ENCODE measurements around the gene CEP295NL.
"Not testable (repeated sequence)": the region's sequence is repeated elsewhere in the genome, so short reads cannot be mapped to it uniquely, and the experiment has no call there.

The CEP295NL gene

GRCh38 chr17:78901806-78902205 lies 1.2 kb downstream of the CEP295NL start:
- no peak for FAIRE-seq

- no peak for FAIRE-seq
Measured at GRCh38 chr17:78900816-78901215, 2.2 kb downstream of the CEP295NL start.

GRCh38 chr17:78899361-78900260 lies 3.4 kb downstream of the CEP295NL start:
- no peak for FAIRE-seq

- no peak for FAIRE-seq
Measured at GRCh38 chr17:78898947-78899346, 4.1 kb downstream of the CEP295NL start.

- FAIRE-seq: no peak
Measured at GRCh38 chr17:78898075-78898836, 4.7 kb downstream of the CEP295NL start.

- no peak for FAIRE-seq
Measured at GRCh38 chr17:78897664-78898047, 5.3 kb downstream of the CEP295NL start.

- no peak for FAIRE-seq
Measured at GRCh38 chr17:78896834-78897663, 6.0 kb downstream of the CEP295NL start.

GRCh38 chr17:78896091-78896833 lies 6.7 kb downstream of the CEP295NL start:
- FAIRE-seq: no peak

- FAIRE-seq: no peak
Measured at GRCh38 chr17:78895322-78895721, 7.7 kb downstream of the CEP295NL start.

- no peak for FAIRE-seq
Measured at GRCh38 chr17:78893684-78894083, 9.3 kb downstream of the CEP295NL start.

GRCh38 chr17:78892936-78893379 lies 10.0 kb downstream of the CEP295NL start:
- FAIRE-seq: no peak

GRCh38 chr17:78892520-78892919 lies 10.5 kb downstream of the CEP295NL start:
- FAIRE-seq: no peak

- FAIRE-seq: no peak
Measured at GRCh38 chr17:78892062-78892456, 10.9 kb downstream of the CEP295NL start.

- no peak for FAIRE-seq
Measured at GRCh38 chr17:78891406-78892061, 11.5 kb downstream of the CEP295NL start.

- FAIRE-seq: no peak
Measured at GRCh38 chr17:78890498-78890897, 12.5 kb downstream of the CEP295NL start.

GRCh38 chr17:78890096-78890495 lies 12.9 kb downstream of the CEP295NL start:
- FAIRE-seq: not testable (repeated sequence)

- no peak for FAIRE-seq
Measured at GRCh38 chr17:78889531-78889930, 13.5 kb downstream of the CEP295NL start.

- FAIRE-seq: no peak
Measured at GRCh38 chr17:78888941-78889518, 14.0 kb downstream of the CEP295NL start.

- FAIRE-seq: no peak
Measured at GRCh38 chr17:78886954-78887353, 16.0 kb downstream of the CEP295NL start.

GRCh38 chr17:78885956-78886355 lies 17.0 kb downstream of the CEP295NL start:
- FAIRE-seq: no peak

Data from A204.1 (cell line).